ENCODE measurements around the gene KRTAP10-8.

DNA sequence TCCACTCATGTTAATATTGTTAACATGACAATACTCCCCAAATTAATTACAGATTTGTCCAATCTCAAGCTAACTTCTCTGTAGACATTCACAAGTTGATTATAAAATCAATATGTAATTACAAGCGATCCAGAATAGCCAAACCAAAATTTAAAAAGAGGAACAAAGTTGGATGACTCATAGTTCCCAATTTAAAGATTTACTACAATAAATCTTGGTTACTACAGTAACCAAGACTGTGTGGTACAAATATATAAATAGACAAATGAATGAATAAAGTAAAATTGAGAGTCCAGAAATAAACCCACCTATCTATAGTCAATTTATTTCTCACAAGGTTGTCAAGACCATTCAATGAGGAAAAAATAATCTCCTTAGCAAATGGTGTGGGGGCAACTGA is 45.5 kb upstream of the KRTAP10-8 start:
- TF ChIP-seq CTCF (IDR thresholded peaks at IDR 0.05), result no peak
- TF ChIP-seq POLR2A (IDR thresholded peaks at IDR 0.05), result no peak
